GM13976 (cell line): ENCODE results near the gene SERBP1.

Experiments
- DNase-seq: peaks from one replicate; pipeline ENCODE4 v3.0.0; 2012; ENCODE audit warnings: low spot score
- CTCF ChIP-seq: IDR thresholded peaks from 2 replicates; pipeline ENCODE4 v1.5.1; 2012; ENCODE audit warnings: borderline replicate concordance, mild to moderate bottlenecking; ENCODE audit not compliant: insufficient read depth; ENCODE audit errors: extremely low read depth, missing control alignments, control extremely low read depth
- in situ Hi-C: fragments of 300-500 bp; cut with MboI; formaldehyde crosslinking; loops from one replicate; pipeline ENCODE4 v1.12.0; 2022; ENCODE audit warnings: low sequenced_read_pairs, mixed read lengths, inconsistent platforms; ENCODE audit not compliant: unreplicated experiment

SERBP1 gene

DNA sequence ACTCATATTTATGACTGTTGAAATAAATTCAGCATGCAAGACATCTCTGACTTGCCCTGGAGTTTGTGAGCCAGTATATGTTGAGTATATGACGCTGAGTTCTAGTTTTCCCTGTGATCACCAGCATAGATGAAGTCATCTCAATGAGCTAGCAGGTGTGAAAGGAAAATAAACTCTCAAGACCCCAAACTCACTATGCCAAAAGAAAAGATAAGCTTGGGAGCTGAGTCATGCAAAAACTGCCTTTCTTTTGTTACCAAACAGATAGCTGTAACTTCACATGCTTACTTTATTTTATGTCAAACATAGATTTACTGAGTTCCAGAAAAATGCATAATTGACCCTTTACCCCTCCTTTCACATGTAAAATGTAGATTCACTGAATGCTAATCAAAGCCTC is 52.9 kb downstream of the SERBP1 start:
- in situ Hi-C loops, result no loop called here
- no peak for DNase-seq
- no peak for TF ChIP-seq CTCF

DNA sequence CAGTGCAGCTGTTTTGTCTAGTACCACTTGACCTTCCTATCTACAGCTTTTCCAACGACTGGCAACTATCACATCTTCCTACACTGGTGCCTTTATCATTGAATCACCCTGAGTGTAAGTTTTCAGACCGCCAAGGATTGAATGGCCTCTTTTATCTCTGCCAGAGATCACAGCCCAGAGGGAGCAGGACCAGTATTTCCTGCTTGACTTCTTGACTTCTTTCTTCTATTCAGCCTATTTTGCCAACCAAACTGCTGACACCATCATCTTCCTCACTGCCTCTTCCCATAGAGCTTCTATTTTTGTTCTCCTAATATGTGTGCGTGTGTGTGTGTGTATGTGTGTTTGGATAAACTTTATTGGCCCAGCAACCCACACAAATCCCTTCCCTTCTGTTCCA is 53.8 kb downstream of the SERBP1 start:
- DNase-seq, result no peak
- no peak for TF ChIP-seq CTCF
- in situ Hi-C loops, result no loop called here

DNA sequence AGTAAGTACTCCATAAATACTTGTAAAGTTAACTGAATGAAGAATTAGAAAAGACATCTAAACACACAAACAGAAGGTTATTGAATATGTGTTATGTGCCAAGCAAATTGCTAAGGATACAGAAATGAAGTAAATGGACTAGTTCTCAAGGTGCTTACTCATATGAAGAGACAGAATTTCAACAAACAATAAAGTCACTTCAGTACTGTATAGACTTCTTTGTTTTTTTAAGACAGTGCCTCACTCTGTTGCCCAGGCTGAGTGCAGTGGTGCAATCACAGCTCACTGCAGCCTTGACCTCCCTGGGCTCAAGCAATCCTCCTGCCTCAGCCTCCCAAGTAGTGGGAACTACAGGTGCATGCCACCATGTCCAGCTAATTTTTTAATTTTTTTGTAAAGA is 57.3 kb downstream of the SERBP1 start:
- DNase-seq, result no peak
- TF ChIP-seq CTCF, result no peak
- in situ Hi-C loops, result no loop called here

GRCh38 chr1:67372136-67372535 is 58.1 kb downstream of the SERBP1 start:
- DNase-seq, result no peak
- TF ChIP-seq CTCF, result no peak
- in situ Hi-C loops, result no loop called here

- in situ Hi-C loops, result no loop called here
- no peak for TF ChIP-seq CTCF
- no peak for DNase-seq
Measured at GRCh38 chr1:67371681-67372080, 58.5 kb downstream of the SERBP1 start.

- no peak for TF ChIP-seq CTCF
- in situ Hi-C loops, result no loop called here
- no peak for DNase-seq
Measured at GRCh38 chr1:67371043-67371442, 59.2 kb downstream of the SERBP1 start.

DNA sequence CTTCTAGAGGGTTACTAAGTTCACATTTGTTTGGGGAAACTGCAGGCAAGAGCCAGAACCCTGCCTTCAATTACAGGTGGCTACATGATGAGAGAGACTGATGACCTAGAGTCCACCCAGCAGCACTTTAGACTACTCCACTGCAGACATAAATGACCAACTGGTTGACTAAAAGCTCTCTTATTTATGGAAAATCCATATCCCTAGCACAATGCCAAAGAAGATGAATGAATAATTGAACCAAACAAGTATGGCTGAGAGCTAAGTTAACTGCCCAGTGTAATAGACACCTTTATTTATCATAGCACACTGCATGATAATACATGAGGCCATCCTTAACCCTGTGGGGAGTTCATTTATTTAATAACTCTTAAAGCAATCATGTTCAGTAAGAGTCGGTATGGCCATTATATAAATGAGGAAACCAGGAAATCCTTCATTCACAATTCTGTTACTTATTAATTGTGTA is 62.1 kb downstream of the SERBP1 start:
- no peak for TF ChIP-seq CTCF
- in situ Hi-C loops, result no loop called here
- DNase-seq, result no peak
